Islet of Langerhans (tissue), 1 donor: Measurements from ENCODE around the gene KCNH1.

Experiments used
- FAIRE-seq: peaks from one replicate; lab custom pipeline; 2011; peaks lifted over from hg19 to GRCh38; lab: Jason Lieb, UNC

KCNH1 gene, protein sequence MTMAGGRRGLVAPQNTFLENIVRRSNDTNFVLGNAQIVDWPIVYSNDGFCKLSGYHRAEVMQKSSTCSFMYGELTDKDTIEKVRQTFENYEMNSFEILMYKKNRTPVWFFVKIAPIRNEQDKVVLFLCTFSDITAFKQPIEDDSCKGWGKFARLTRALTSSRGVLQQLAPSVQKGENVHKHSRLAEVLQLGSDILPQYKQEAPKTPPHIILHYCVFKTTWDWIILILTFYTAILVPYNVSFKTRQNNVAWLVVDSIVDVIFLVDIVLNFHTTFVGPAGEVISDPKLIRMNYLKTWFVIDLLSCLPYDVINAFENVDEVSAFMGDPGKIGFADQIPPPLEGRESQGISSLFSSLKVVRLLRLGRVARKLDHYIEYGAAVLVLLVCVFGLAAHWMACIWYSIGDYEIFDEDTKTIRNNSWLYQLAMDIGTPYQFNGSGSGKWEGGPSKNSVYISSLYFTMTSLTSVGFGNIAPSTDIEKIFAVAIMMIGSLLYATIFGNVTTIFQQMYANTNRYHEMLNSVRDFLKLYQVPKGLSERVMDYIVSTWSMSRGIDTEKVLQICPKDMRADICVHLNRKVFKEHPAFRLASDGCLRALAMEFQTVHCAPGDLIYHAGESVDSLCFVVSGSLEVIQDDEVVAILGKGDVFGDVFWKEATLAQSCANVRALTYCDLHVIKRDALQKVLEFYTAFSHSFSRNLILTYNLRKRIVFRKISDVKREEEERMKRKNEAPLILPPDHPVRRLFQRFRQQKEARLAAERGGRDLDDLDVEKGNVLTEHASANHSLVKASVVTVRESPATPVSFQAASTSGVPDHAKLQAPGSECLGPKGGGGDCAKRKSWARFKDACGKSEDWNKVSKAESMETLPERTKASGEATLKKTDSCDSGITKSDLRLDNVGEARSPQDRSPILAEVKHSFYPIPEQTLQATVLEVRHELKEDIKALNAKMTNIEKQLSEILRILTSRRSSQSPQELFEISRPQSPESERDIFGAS

DNA sequence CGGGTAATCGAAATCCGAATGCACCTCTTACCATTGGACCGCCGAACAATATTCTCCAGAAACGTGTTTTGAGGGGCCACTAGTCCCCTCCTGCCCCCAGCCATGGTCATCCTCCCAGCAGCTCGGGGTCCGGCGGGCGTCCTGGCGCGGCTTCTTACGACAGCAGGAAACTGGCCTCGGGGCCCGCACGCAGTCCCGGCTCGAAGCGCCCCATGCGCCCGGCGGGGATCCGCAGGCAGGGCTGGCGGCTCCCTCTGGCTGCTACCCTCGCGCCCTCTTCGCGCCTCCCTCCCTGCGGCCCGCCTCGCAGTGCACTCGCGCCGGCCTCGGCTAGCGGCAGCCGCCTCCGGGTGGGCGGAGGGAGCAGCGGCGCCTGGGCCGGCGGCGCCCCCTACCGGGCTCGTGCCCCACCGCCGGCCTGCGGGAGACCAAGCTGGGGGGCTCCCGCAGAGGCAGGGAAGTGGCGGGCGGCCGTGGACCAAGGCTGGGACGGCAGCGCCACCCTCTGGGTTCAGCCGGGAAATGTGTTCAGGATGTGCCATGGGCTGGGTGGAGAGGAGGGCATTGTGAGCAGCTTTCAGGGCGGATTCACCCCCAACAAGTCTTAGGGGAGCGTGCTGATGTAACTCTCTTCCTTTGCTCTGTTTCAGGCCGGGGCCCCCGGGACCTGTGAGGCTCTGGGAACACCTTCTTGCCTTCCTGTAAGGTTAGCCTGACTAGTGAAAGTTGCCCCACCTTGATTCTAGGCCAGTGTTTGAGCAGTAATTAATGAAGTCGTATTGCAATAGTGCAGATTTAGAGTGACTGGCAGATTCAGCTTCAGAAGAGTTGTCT lies at the start of gene KCNH1:
Gene KCNH1, minus strand, starts transcription at position 313 of the 834 bp plus-strand sequence. Its CDS starts 203 bp downstream, at position 110.
- no peak for FAIRE-seq

DNA sequence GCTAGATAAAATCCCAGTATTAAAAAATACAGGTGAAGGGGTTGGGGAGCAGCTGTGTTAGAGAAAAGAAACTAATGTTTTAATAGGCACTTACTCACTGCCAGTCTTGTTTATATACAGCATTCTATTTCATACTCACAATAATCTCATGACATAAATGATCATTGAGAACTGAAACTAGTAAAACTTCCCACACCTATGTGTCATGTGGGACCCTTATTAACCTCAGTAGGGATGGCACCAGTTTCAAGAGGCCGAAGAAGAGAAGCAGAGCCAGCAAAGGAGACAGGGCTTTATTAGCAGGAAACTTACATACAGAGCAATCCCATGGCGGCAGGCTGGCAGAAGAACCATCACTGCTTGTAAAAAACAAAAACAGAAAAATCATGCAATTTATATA lies 48.8 kb upstream of the KCNH1 start:
- FAIRE-seq = no peak

DNA sequence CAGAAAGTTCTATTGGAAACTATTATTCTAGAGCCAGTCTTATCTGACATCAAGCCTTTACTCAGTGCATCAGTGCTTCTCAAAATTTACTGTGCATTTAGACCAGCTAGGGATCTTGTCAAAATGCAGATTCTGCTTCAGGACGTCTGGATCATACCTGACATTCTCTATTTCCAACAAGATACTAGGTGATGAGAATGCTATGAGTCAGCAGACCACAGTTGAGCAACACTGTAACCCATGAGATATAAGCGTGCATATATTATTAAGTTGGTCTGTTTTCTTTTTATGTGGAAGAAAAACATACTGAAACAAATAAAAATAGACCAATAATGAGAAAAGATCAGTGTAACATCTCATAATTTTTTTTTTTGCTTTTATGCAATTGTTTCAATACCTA lies 40.4 kb upstream of the KCNH1 start:
- no peak for FAIRE-seq

DNA sequence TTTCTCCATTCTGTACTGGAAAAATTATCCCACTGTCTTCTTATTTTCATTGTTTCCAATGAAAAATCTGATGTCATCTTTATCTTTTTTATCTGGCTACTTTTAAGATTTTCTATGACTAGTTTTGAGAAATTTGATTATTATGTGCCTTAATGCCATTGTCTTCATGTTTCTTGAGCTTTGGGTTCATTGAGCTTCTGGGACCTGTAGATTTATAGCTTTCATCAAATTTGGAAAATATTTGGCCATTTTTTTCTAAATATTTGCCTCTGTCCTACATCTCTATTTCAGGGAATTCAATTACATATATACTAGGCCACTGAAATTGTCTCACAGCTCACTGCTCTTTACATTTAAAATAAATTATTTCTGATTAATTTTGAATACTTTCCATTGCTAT lies 38.7 kb upstream of the KCNH1 start:
- FAIRE-seq = no peak

DNA sequence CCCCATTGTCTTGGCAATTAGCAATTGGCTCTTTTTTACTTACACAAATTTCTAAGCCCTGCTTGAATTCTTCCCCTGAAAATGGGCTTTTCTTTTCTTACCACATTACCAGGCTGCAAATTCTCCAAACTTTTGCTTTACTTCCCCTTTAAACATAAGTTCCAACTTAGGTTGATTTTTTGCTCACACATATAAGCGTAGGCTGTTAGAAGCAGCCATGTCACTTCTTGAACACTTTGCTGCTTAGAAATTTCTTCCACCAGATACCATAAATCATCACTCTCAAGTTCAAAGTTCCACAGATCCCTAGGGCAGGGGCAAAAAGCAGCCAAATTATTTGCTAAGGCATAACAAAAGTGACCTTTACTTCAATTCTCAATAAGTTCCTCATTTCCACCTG lies 35.4 kb upstream of the KCNH1 start:
- no peak for FAIRE-seq

DNA sequence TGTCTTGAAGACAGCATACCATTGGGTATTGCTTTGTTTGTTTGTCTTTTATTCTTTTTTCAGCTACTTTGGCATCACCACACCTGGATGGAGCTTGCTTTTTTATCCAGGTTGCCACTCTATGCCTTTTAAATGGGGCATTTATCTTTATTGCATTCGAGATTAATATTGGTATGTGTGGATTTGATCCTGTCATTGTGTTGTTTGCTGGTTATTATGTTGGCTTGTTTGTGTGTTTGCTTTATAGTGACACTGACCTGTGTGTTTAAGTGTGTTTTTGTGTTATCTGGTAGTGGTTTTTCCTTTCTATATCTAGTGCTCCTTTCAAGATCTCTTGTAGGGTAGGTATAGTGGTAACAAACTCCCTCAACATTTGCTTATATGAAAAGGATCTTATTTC lies 24.9 kb upstream of the KCNH1 start:
- no peak for FAIRE-seq

DNA sequence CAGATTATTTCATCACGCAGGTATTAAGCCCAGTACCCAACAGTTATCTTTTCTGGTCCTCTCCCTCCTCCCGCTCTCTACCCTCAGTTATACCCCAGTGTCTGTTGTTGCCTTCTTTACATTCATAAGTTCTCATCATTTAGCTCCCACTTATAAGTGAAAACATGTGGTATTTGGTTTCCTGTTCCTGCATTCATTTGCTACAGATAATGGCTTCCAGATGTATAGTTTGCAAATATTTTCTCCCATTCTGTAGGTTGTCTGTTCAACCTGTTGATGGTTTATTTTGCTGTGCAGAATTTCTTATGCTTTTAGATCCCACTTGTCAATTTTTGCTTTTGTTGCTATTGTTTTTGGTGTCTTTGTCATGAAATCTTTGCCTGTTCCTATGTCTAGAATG lies 21.1 kb upstream of the KCNH1 start:
- FAIRE-seq = no peak

DNA sequence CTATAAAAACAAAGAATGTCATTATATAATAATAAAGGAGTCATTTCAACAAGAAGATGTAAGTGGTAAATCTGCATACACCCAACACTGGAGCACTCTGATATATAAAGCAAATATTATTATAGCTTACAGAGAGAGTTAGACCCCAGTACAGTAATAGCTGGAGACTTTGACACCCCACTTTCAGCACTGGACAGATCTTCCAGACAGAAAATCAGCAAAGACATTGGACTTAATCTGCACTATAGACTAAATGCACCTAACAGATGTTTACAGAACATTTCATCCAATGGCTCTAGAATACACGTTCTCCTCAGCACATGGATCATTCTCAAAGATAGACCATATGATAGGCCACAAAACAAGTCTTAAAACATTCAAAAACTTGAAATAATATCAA lies 20.0 kb upstream of the KCNH1 start:
- no peak for FAIRE-seq

DNA sequence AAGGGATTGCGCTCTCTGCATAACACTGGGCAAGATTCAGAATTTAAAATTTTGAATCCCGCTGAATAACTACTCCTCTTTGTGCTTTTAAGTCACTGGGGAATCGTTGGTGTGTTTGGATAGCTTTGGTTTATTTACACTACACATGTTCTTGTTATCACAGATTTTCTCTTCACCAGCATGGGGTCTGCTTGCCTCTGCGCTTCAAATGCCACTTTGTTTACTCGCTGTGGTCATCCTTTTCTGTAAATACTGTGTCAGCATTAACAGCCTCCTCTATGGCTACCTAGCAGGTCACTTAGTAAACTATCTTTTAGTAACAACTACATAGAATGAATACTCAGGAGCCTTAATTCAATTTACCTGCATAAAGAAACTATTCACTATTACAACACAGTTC lies 14.4 kb upstream of the KCNH1 start:
- peak; percentile 93 for FAIRE-seq

DNA sequence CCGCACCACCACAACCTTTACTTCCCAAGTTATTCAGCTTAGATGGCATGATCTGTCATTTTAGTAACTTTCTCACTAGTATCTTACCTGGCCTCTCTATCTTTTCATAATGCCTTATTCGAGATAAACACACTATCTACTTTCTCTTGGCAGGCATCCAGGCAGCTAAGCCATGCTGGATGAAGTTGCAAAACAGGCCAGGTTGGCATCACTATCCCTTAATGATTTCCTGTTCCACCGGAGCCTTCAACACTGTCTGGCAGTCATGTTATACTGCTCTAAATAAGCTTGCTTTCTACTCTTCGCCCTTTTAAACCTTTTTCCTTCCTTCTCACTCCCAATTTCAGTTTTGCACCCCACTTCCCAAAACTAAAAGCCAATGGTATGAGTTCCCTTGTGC lies 12.0 kb upstream of the KCNH1 start:
- FAIRE-seq = peak; percentile 61

DNA sequence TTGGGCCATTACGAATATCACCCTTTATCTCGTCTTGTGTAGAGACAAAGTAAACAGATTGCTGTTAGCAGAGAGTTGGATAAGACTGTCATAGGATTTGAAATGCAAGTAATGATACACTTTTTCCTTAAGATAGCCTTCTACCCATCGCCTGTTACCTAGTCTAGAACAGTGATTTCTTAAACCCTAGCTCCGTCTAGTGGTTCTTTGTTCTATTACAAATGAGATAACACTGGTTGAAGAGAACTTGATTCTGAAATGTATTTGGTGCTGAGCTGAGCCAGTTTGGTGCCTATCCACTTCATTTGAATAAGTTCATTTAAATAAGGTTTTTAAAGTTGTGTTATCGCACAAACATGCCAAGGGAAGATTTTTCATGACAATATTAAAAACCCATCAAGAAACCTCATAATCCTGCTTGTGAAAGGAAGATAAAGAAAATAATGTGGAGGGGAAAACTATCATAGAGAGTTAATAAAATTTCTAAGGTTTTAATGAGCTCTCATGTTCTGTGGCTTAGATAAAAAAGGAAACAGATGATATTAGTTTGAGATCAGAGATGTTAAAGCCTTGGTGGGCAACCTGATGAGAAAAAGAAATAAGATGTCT lies 1.5 kb upstream of the KCNH1 start:
- peak; percentile 100 for FAIRE-seq

DNA sequence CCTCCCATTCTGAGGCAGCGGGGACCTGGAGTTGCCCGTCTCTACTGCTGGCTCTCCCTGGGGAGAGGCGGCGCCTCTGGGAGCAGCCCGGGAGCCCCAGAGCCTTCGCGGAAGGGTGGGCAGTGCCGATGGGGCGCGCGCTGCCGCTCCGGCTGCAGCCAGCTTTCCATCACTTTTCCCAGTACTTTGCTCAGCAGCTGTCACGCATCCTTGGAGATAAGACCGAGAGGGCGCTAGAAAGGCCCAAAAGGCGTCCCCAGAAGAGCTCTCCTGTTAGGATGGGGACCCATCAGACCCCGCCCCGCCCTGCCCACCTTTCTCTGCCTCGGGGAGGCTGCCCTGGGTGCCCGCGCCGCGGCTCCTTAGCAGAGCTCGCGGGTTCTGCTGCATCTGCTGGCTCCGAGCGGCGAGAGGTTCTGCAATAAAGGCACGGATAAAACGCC lies 534 bp downstream of the KCNH1 start:
- FAIRE-seq = no peak

DNA sequence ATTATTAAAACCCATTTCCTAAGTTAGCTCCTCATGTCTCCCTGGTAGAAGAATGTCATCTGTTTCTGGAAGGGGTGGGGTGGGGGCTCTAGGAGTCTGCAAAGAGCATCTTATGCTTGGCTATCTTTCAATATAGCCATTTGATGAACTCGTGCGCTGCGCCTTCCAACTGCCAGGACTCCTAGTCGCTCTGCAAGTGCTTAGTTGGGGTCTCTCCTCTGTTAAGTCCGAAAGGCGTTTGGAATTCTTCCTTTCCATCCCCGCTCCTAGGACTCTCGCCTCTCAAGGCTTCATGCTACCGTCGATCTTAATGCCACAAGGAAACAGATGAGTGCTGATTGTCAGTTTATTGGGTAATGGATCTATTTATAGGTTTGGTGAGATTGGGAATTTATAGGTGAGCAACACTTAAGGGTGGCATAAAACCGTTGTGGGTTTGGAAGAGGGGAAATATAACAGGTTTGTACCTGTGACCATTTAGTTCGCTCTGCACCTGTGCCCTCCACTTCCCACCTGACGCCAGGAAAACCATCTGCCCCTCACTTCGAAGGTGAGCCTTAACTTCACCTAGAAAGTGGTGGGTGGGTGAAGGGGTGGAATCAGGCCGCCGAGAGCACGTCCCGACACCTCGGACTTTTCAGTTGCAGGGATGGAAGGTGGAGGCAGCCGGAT lies 1.1 kb downstream of the KCNH1 start:
- no peak for FAIRE-seq

DNA sequence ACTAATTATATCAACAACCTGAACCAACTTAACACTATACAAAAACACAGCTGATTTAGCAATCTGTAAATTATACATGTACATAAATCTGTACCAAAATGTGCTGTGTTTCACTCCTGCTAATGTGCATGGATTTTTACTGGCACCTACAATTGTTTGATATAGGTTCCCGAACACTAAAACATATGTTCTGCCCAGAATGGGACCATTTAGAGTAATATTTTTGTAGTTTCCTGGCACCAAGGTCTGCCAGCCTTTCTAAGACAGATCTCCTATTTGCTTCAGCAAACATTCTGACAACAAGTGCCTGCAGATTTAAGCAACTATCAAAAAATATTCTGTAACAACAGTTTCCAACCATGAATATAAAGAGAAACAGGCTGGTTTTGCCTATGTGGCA lies 4.2 kb downstream of the KCNH1 start:
- peak; percentile 43 for FAIRE-seq

DNA sequence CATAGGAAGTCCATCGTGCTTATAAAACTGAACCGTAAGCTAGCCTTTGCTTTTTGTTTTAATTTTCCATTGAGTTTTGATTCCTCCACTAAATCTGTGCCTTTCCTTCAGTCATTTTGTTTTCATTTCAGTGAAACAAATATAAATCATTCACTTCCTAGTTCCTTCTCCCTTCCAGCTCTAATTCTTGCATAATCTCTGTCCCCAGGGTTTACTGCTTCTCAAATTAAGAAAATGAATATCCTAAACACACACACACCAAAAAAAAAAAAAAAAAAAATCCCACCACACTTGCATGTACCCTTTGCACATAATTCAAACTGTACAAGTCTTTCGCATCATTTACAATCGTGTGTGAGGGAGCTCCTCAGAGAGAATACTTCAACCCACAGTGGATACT lies 6.8 kb downstream of the KCNH1 start:
- no peak for FAIRE-seq

DNA sequence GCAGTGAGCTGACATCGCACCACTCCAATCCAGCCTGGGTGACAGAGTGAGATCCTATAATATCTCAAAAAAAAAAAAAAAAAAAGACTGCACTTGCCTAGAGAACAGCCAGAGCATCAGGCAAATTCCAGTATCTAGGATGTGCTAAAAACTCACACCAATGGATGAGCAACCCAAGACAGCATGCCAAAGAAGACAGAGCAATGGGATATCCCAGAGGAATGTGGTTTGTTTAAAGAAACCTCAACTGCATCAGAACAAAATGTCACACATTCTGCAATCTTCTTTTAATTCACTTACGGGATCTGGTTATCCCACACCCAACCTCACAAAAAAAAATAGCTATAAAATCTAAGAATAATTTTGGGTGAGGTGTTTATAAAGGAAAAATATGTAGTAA lies 7.3 kb downstream of the KCNH1 start:
- no peak for FAIRE-seq

DNA sequence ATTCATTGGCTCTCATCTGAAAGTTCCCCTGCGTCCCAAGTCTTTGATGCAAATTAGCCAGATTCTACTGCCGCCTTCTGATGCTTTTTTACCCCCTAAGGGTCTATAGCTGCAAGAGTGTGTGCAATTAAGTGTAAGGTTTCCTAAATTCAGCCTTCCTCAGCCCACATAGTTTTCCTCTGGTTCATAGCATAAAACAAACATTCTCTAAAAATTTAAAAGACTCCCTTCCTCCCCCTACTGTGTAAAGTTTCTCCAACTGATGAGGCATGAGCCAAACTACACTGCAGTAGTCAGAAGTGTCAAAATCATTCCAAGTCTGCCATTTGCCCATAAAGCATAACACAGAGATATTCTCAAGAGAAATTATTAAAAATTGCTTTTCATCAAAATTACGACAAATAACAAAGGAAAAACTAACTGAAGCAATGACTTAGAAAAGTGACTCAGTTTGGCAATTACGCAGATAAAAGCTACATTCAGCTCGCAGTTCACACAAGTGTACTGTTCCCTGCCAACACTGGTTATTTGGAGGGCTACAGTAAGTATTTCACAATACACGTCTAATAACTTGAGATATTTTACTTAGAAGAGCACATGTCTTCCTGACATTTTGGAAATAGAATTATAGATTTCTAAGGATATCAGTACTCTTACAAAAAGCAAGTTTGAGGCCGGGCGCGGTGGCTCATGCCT lies 15.4 kb downstream of the KCNH1 start:
- FAIRE-seq = no peak

DNA sequence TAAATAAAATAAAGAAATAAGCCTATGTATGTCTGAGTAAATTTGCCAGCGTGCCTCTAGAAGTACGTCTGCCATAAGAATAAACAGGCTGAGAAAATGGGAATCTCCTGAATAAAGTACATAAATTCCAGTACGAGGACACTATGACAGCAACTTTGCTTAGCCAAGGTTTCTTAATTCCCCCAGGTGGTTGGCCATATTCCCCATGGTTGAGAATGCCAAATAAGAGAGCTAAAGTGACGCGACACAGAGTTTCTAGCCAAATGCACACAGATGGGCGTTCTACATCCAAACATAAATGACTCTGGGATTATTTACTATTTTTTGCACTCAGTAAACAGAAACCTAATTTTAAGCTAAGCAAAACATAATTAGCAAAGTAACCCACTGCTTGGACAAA lies 19.5 kb downstream of the KCNH1 start:
- FAIRE-seq = no peak

DNA sequence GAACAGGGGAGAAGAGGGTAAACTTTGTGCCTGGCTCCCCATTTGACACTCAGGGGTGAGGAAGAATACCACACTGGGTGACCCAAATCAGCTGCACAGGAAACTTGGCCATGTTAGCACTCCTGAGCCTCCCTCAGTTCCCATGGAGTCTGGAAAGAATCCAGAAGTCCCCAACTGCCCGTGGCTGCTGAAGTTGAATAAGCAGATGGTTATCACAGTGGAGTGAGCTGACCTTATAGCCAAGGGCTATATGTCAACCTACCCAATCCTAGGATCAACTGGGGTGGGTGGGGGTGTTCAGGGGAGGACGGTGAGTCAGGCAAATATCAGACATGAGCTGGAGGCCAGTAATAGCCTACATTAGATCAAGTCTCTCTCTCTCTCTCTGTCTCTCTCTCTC lies 20.4 kb downstream of the KCNH1 start:
- no peak for FAIRE-seq

DNA sequence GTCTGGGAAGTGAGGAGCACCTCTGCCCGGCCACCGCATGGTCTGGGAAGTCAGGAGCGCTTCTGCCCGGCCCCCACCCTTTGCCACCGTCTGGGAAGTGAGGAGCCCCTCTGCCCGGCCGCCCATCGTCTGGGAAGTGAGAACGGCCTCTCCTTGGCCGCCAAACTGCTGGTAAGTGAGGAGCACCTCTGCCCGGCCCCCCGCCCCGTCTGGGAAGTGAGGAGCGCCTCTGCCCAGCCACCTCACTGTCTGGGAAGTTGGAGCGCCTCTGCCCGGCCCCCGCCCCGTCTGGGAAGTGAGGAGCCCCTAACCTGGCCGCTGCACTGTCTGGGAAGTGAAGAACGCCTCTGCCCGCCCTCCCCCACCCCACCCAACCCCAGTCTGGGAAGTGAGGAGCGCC lies 22.6 kb downstream of the KCNH1 start:
- FAIRE-seq = no peak

DNA sequence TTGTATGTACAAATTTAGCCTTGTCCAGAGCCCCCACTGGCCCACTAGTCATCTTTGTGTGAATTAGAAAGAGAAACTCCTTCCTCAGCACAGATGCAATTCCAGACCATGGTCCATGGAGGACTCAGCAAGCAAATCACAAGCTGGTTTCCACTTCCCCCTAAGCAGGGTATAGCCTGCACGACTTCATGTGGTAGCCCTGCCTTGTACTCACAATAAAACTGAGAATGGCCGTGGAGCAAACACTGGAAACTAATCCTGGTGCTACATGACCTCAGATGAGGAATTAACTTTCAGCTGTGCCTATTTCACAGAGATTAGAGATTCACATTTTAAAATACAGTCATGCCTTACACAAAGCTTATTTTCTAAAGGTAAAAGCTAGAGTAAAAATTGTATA lies 32.5 kb downstream of the KCNH1 start:
- FAIRE-seq = no peak
